Hepatocyte (in vitro differentiated cells): ENCODE results near the gene DMBX1. TPM values are rescaled to one million over a fixed set of nuclear protein-coding genes. Genes with fewer than 3 reads are reported as not detected.

Experiments used
- DNase-seq: peaks from one replicate; pipeline ENCODE4 v3.0.0-alpha.2; 2016; ENCODE audit warnings: low spot score
- H2AFZ ChIP-seq: fragments of 200-600 bp; sonication (generic); 2 replicates; pipeline ENCODE4 v1.6.0; 2016; ENCODE audit warnings: antibody characterized with exemption, mild to moderate bottlenecking
- H3K27ac ChIP-seq: fragments of 200-600 bp; sonication (generic); 2 replicates; pipeline ENCODE4 v1.5.1; 2016; ENCODE audit warnings: mild to moderate bottlenecking
- H3K27me3 ChIP-seq: fragments of 200-600 bp; sonication (generic); 2 replicates; pipeline ENCODE4 v1.6.1; 2016
- H3K36me3 ChIP-seq: fragments of 200-600 bp; sonication (generic); replicated peaks from 2 replicates; pipeline ENCODE4 v1.5.1; 2016; ENCODE audit warnings: low read depth; ENCODE audit not compliant: insufficient read depth
- H3K4me1 ChIP-seq: fragments of 200-600 bp; sonication (generic); 2 replicates; pipeline ENCODE4 v1.5.1; 2016; ENCODE audit warnings: mild to moderate bottlenecking, moderate library complexity; ENCODE audit not compliant: insufficient read depth
- H3K4me2 ChIP-seq: fragments of 200-600 bp; sonication (generic); 2 replicates; pipeline ENCODE4 v1.6.0; 2016
- H3K4me3 ChIP-seq: fragments of 200-600 bp; sonication (generic); 2 replicates; pipeline ENCODE4 v1.5.1; 2016; ENCODE audit warnings: mild to moderate bottlenecking
- H3K79me2 ChIP-seq: fragments of 200-600 bp; sonication (generic); 2 replicates; pipeline ENCODE4 v1.6.0; 2017; ENCODE audit warnings: mild to moderate bottlenecking
- H3K9me2 ChIP-seq: fragments of 200-600 bp; sonication (generic); replicated peaks from 2 replicates; pipeline ENCODE4 v1.6.0; 2017; ENCODE audit warnings: mild to moderate bottlenecking; ENCODE audit not compliant: insufficient read depth
- H3K9me3 ChIP-seq: fragments of 200-600 bp; sonication (generic); 2 replicates; pipeline ENCODE4 v1.5.1; 2016; ENCODE audit warnings: low read depth, mild to moderate bottlenecking
- H4K20me1 ChIP-seq: fragments of 200-600 bp; sonication (generic); 2 replicates; pipeline ENCODE4 v1.6.0; 2016; ENCODE audit warnings: mild to moderate bottlenecking; ENCODE audit not compliant: insufficient read depth, poor library complexity, severe bottlenecking
- CTCF ChIP-seq: fragments of 200-600 bp; sonication (generic); IDR thresholded peaks from 2 replicates; pipeline ENCODE4 v1.5.1; 2016; ENCODE audit warnings: antibody characterized with exemption, mild to moderate bottlenecking; ENCODE audit not compliant: poor library complexity
- EZH2 ChIP-seq: fragments of 200-600 bp; sonication (generic); IDR thresholded peaks from 2 replicates; pipeline ENCODE4 v1.6.1; 2016; ENCODE audit warnings: antibody characterized with exemption, mild to moderate bottlenecking, borderline replicate concordance
- EZH2phosphoT487 ChIP-seq: fragments of 200-600 bp; sonication (generic); IDR thresholded peaks from one replicate; pipeline ENCODE4 v1.6.1; 2018; ENCODE audit warnings: antibody characterized with exemption, mild to moderate bottlenecking, low read depth, moderate library complexity; ENCODE audit not compliant: unreplicated experiment, severe bottlenecking
- WGBS: methylation state at CpG from one replicate; pipeline ENCODE4 v1.1.6; 2016; ENCODE audit warnings: low lambda C conversion rate; ENCODE audit errors: missing lambda C conversion rate; 5-methylcytosine and 5-hydroxymethylcytosine counted together
- polyA plus RNA-seq: library from polyadenylated mRNA; unstranded; fragments of >200 nt; fragmentation: Nextera tagmentation; extraction: Ambion mirVana; gene quantifications from 2 replicates; pipeline ENCODE4 v1.2.1, GENCODE V29; 2016
- total RNA-seq: library from RNA; depleted of rRNA; stranded (reverse); fragments of >200 nt; gene quantifications from 2 replicates; pipeline ENCODE4 v1.2.3, GENCODE V29; 2014

The DMBX1 gene
- total and polyA plus RNA-seq, 2 experiments from 2014 or later = not detected

GRCh38 chr1:46478721-46479485, 10.7 kb upstream of the DMBX1 start:
- H3K79me2 ChIP-seq = no peaks in the 10 kb centered on the region
- no peak overlapping the region for H2AFZ ChIP-seq
- H3K27ac ChIP-seq = no peak overlapping the region
- H3K36me3 ChIP-seq = no peaks in the 10 kb centered on the region
- no peaks in the 10 kb centered on the region for H4K20me1 ChIP-seq
- no peaks in the 10 kb centered on the region for H3K9me3 ChIP-seq
- 75% methylated on average over 8 of the region's 8 CpGs for WGBS
- no peaks in the 10 kb centered on the region for H3K9me2 ChIP-seq
- no peak overlapping the region for H3K4me3 ChIP-seq
- no peaks in the 10 kb centered on the region for H3K4me1 ChIP-seq
- TF ChIP-seq EZH2 (no peak), EZH2phosphoT487 (no peak), CTCF (no peak)
- no peak overlapping the region for H3K4me2 ChIP-seq
- peaks cover 49% of the 10 kb centered on the region for H3K27me3 ChIP-seq
- DNase-seq = no peak

- Histone ChIP-seq H3K4me1 (no peaks in the 10 kb centered on the region), H3K9me2 (no peaks in the 10 kb centered on the region), H2AFZ (no peak overlapping the region), H3K79me2 (no peaks in the 10 kb centered on the region), H4K20me1 (no peaks in the 10 kb centered on the region), H3K4me3 (no peak overlapping the region), H3K9me3 (no peaks in the 10 kb centered on the region), H3K36me3 (no peaks in the 10 kb centered on the region), H3K27me3 (peaks cover 58% of the 10 kb centered on the region), H3K4me2 (no peak overlapping the region), H3K27ac (no peak overlapping the region)
- TF ChIP-seq EZH2 = no peak
- no peak for TF ChIP-seq CTCF
- TF ChIP-seq EZH2phosphoT487 = no peak
- no peak for DNase-seq
- 37% methylated on average over 17 of the region's 17 CpGs for WGBS
These were observed 9.8 kb upstream of the DMBX1 start for GRCh38 chr1:46479744-46480350.

GRCh38 chr1:46480959-46481646, 8.5 kb upstream of the DMBX1 start:
- no peak for DNase-seq
- H4K20me1 ChIP-seq = no peaks in the 10 kb centered on the region
- H3K4me3 ChIP-seq = no peak overlapping the region
- no peak overlapping the region for H2AFZ ChIP-seq
- H3K4me1 ChIP-seq = no peaks in the 10 kb centered on the region
- TF ChIP-seq EZH2phosphoT487 (no peak), CTCF (no peak), EZH2 (no peak)
- no peaks in the 10 kb centered on the region for H3K9me3 ChIP-seq
- no peaks in the 10 kb centered on the region for H3K9me2 ChIP-seq
- no peak overlapping the region for H3K4me2 ChIP-seq
- 29% methylated on average over 7 of the region's 7 CpGs for WGBS
- H3K27me3 ChIP-seq = peaks cover 69% of the 10 kb centered on the region
- H3K79me2 ChIP-seq = no peaks in the 10 kb centered on the region
- no peaks in the 10 kb centered on the region for H3K36me3 ChIP-seq
- H3K27ac ChIP-seq = no peak overlapping the region
